K562 (cell line): Measurements from ENCODE around the gene DDX39A.

Source experiments
- ATF3 ChIP-seq, 2 experiments: fragments of 450-650 bp in 1 of 2; sonication (generic) in 1 of 2; formaldehyde crosslinking in 1 of 2; IDR thresholded peaks in 1 of 2; conservative IDR thresholded peaks in 1 of 2; 2 replicates each; pipeline versions ENCODE4 v1.6.1 to v1.8.1; 2016 to 2023; ENCODE audit warnings: mild to moderate bottlenecking in 2 of 2, moderate library complexity in 2 of 2, inconsistent platforms in 1 of 2, missing genetic modification reagents in 1 of 2
- HNRNPH1 ChIP-seq: fragments of 200-400 bp; formaldehyde crosslinking; optimal IDR thresholded peaks from 2 replicates; pipeline ENCODE3; 2017; ENCODE audit warnings: low read depth, mild to moderate bottlenecking, low read length, moderate library complexity
- ZFX ChIP-seq: sonication (generic); formaldehyde crosslinking; IDR thresholded peaks from 2 replicates; pipeline ENCODE4 v1.8.0; 2022; ENCODE audit warnings: mild to moderate bottlenecking, missing genetic modification reagents, moderate library complexity

GRCh38 chr19:14371301-14371821 lies 47.8 kb downstream of the DDX39A start:
- TF ChIP-seq ZFX (CRISPR knock-in tag) (no peak), ATF3 (IDR thresholded peaks at IDR 0.05) (no peak), ATF3 (CRISPR knock-in tag; conservative IDR thresholded peaks at IDR 0.05) (no peak), HNRNPH1 (no peak)
